ENCODE results near the gene VPS13D.
"Not testable (repeated sequence)": the region's sequence is repeated elsewhere in the genome, so short reads cannot be mapped to it uniquely, and the experiment has no call there.

The VPS13D gene

DNA sequence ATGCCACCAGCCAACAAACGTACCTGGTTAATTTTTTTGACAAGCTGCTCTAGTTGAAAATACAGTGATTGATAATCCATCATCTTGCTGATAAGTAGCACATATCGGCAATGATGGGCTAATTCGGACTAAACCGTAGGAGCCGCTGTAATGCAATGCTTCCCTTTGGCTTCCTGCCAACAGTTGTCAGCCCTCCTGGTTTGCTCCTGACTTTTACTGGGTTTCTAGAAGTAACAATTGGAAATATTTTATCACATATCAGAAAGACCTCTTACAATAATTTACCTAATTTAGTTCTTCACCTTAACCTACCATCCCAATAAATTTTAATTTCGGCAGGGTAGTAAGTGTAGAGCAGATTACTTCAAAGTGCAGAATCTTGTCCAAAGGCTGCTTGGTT, 239.7 kb downstream of the VPS13D start:
- no peak for DNase-seq (ENCODE audit: low spot score)

DNA sequence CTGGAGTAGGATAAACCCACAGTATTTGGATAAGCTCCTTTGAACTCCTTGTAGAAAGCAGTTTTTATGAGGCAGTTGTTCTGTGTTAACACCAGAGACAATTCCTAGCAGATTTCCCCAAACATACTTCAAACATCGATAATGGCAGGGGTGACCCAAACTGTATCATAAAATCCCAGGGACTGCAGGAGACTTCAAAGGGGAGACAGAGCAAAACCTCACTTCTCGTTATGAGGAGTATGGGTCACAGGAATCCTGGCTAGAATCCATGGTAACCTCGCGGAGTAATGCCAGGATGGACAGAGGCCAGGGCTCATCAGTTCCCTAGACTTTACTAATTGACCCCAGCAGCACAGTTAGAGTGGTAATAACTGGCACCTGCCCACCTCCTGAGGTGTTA, 240.2 kb downstream of the VPS13D start:
- no peak for DNase-seq (ENCODE audit: low spot score)

DNA sequence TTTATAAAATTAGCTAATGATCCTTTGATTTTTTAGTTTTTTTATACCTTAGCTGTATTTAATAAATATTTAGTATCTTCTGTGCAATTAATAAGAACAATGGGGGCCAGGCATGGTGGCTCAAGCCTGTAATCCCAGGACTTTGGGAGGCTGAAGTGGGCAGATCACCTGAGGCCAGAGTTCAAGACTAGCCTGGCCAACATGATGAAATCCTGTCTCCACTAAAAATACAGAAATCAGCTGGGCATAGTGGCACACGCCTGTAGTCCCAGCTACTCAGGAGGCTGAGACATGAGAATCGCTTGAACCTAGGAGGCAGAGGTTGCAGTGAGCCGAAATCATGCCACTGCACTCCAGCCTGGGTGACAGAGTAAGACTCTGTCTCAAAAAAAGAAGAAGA, 241.1 kb downstream of the VPS13D start:
- DNase-seq (ENCODE audit: low spot score), result not testable (repeated sequence)

DNA sequence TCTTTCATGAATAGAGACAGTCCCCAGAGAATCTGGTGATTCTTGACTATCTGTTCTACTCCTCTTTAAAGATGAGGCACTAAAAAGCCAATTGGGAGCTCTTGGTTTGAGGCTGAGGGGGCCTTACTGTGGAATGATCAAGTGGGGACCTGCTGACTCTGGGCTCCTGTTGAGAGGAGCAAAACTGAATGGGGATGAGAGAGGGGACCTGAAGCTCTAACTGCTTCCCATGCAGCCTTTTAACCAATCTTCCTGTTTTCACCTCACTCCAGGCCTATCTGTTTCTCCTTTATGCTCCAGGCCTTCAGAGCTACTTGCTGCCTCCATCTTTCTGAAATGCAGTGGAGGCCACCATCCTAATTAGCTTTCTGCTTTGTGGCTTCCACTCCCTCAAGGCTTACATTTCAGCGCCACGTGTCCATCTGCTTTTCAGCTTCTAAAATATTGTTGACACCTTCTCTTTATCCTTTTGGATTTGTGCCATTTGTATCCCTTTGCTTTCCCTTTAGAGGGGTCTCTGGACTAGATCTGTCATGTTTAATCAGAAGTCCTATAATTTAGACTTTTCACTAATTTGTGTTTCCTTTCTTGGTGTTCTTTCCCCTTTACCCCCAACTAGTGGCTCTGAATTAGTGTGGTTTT, 242.4 kb downstream of the VPS13D start:
- DNase-seq (ENCODE audit: low spot score), result no peak

DNA sequence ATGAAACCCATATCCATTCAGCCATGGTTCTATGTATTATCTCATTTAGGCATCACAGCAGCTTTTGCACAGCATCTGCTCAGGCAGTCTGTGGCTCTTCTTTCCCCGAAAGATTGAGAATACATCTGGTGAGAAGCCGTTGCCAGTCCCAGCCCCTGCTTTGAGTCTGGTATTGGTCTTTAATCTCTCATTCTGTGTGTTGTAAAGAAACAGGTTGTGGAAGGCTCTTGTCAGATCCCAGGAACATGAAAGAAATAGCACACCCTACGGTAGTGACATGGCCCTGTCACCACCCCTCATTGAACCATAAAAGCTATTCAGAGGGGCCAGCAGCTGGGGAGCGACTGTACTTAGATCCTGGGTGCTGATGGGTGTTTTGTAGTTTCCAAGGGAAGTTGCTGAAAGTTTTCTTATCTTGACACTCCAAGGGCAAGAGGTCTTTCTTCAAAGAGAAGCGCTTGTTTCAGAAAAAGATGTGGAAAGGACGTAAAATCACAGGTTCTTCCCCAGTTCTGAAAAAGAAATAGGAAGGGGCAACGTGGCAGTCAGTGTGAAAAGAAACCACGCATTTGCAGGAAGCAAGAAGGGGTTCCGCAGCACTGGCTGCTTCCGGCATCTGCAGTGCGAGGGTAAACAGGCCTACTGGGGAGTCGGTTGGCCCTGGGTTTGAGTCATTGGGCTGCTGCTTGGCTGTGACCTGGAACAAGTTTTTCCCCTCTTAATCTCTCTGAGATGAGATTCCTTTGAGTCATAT, 243.1 kb downstream of the VPS13D start:
- DNase-seq (ENCODE audit: low spot score), result no peak

DNA sequence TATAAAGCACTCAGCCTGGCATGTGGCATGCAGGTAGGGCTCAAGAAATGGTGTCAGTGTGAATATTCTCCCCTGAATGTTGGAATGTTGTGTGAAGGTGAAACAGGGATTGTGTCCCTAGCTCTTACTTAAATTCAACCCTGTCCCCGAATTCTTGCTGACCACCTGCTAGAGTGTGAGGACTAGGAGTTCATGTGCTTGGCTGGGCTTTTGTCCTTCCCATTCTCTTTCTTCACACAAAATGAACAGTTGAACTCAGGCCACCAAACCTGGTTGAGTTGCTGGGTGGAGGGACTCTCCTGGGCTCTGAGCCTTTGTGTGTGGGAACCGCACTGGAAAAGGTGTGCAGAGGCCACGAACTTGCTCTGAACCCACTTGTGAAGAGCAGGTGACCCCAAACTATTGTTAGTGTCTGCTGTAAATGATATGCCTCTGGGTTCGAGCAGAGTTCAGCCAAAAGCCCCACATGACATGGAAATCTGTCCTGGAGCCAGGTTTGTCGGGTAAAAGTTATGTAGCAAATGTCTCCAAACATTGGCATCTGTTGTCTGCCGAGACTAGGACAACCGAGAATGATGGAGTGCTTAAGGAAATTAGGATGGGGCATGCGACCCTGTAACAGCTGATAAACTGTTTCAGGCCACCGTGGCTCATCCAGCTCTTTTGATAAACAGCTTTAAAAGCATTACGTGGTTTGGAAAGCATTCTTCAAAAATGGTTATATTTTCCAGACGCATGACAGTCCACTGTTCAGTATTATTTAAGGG, 243.9 kb downstream of the VPS13D start:
- no peak for DNase-seq (ENCODE audit: low spot score)

DNA sequence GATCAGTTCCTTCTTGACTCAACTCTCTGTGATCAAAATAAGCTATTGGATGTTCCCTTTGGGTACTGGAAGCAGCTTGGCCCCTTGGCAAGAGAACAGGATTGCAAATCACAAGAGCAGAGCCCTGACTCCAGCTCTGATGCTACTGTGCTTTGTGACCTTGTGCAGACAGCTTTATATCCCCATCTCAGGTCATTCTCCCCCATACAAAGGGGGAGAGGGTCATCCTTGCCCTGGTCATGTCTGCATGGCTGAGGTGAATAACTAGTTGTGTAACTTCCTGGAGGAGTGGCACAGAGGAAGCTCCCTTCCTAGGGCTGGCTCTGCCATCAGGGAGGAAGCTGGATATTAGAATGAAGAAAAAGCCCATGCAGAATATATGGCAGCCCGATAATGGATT, 245.3 kb downstream of the VPS13D start:
- no peak for DNase-seq (ENCODE audit: low spot score)

DNA sequence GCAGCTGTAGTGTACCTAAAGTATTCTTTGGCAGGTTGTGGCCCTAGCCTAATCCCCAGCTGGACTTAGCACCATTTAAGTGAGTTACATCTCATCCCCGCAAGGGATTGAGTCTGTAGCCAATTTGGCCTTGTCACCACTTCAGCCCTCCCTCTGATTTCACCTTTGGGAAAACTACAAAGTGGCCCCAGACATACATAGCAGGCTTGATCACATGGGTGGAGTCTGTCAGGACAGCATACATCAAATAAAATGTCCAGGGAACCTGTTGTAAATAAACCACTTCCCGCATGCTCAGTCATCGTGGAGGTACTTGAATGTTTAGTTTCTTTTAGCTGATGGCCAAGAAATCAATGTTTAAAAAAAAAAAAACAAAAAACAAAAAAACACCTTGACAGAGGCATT, 245.7 kb downstream of the VPS13D start:
- DNase-seq (ENCODE audit: low spot score), result no peak

DNA sequence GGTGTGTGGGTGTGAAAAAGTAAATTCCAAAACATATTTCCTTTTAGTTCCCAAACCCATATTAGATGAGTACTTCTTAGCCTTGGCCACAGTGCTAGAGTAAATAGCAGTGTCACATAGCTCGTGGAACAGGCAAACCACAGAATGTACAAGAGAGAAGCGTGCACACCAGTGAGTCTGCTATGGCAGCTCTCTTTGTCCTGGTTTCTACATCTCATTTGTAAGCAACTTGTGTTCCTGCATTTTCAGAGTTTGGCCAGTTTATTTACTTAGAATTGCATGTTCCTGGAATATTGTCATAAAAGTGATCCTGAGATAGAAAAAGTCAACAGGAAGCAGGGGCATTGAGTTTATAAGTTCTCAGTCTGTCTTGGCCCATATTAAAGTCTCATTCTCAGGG, 246.1 kb downstream of the VPS13D start:
- no peak for DNase-seq (ENCODE audit: low spot score)

DNA sequence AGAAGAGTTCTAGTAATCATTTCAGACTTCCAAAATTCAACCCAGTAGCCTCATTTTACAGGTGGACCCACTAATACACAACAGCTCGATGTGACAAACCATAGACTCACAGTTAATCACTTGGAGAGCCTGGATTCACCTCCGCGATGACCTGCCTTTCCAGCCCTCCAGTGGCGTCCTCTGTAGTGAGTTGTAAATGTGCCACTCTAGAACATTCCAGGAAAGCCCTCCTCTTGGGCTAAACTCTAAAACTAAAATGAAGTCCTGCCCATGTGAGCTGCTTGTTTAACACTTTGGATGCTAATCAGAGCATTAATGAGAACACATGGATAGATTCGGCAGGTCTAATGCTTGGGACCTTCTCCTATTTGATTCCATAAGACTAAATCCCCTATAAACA, 247.5 kb downstream of the VPS13D start:
- DNase-seq (ENCODE audit: low spot score), result no peak

DNA sequence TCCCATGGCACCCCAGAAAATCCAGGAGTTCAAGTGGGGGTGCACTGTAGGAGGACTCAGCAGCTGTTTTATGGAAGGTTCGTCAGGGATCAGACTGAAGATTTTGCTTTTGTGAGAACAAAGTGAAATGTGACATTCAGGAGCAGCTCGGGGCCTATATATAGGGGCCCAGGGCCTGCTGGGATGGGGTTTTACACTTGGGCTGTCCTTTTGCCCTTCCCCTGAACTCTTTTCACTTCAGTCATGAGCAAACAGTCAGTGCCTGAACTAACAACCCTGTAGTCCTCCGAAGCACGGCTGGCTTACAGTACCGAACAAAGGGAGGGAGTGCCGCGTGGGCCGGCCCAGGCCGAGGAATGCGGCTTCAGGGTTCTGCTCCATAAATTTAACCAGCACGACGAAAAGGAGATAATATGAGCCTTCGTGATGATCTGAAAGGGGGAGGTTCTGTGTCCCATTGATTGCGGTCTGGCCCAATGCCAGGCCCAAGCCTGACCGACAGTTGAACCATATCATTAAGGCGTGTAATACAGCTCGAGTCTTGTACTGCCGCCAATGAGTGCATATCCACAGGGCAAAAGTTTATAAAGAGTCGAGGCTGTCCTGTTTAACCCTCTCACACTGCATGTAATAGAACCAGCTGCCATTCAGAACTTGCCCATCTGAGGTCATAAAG, 248.2 kb downstream of the VPS13D start:
- no peak for DNase-seq (ENCODE audit: low spot score)

DNA sequence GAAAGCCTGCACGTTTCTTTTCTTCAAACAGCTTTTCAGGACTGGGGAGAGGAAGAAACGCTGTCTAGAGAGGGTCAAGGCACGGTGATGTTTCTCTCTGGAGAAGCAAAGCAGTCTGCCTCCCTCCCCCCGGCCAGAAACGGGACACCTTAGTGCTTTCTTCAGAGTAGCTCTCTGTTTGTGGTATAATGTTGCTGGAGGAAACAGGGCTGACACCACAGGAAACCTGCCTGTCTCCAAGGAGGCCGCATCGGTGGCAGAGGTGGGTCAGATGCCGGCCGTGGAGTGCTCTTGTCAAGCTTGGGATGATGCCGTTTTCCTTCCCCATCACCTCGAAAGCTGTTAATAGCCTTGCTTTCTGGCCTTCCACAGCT, 248.8 kb downstream of the VPS13D start:
- no peak for DNase-seq (ENCODE audit: low spot score)

DNA sequence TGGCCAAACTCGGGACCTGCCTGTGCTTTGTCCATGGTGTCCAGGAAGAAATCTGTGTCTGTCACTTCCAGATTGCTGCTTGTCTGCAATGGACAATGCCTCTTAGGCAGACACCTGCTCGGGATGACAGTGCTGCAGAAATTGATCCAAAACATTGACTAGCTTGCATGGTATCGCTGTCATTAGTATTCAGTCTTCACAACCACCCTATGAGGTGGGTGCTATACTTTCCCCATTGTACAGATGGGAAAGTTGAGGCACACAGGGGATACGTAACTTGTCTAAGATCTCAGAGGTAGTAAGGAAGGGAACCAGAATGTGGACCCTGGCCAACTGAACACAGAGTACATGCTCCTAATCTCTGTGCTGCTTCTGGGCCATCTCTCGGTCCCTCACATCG, 249.5 kb downstream of the VPS13D start:
- no peak for DNase-seq (ENCODE audit: low spot score)

DNA sequence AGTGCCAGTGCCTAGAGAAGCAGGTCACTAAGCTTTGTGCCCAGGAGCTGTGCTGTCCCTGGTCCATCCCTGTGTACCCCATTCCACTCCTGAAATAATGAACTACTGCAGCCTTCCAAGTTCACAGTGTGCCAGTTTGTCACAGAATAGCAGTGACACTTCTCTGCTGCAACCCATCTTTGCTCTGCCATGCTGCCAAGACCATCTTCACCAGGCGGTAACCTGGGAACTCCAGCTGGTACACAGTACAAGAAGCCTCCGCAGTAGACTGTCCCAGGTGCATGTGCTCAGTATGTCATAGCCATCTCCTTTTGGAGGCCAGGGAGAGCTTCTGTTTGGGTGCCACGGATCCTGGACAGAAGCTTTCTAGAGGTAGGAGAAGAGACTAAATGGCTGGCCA, 250.2 kb downstream of the VPS13D start:
- DNase-seq (ENCODE audit: low spot score), result no peak

DNA sequence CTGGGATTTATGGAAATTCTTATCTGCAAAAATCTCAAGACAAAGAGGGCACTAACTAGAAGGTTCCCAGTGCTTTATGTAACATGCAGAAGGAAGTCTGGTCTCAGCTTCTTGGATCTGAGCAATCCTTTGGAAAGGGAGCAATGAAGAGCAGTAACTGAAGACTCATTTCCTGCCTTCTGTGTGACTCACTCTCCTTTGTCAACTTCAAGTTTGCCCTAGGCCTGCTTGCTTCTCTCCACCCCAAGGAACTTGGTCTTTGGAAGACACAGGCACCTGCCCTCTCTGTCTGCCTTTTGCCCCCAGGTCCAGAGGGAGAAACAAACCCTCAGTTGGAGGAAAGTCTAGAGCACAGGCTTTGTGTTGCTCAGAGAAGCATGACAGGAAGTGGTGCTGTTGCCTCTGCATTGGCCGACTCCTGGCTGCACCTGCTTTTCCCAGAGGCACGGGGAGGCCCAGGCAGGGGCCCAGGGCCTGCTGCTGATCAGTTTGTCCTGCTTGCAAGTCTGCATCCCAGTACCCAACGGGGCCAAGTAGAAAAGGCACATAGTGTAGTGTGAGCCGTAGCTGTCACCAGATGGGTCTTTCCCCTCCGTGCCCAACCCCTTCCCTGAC, 251.0 kb downstream of the VPS13D start:
- no peak for DNase-seq (ENCODE audit: low spot score)

DNA sequence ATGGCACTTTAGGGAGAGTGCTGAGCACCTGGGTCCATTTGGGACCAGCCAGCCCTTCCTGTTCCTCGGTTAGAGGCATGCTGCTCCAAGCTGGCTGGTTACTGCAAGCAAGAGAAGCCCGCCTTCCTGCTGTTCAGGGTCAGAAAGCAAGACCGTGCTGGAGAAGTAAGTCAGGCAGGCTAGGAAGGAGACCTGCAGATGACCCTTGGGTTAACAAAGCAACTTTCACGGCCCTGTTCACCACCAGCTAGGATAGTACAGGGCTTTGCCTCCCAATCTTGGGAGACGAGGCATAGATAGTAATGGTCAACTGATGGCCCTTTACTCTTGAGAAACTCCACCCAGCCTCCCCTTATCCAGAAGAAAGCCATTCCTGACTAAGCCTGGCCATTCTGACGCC, 252.1 kb downstream of the VPS13D start:
- no peak for DNase-seq (ENCODE audit: low spot score)

DNA sequence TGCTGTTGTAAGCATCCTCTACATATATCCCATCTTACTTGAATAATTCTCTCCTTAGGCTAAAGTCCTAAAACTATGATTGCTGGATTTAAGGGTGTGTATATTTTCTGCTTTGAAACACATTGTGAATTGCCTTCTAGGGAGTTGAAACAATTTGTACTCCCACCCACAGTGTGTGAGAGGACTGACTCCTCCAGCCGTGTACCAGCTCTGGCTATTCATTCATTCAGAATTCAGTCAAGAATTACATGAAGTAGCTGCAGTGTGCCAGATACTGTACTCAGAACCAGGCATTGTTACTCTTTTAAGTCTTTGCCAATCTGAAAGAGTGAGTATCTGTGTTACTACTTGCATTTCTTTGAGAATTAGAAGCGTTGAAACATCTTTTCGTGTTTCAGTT, 253.2 kb downstream of the VPS13D start:
- DNase-seq (ENCODE audit: low spot score), result no peak

DNA sequence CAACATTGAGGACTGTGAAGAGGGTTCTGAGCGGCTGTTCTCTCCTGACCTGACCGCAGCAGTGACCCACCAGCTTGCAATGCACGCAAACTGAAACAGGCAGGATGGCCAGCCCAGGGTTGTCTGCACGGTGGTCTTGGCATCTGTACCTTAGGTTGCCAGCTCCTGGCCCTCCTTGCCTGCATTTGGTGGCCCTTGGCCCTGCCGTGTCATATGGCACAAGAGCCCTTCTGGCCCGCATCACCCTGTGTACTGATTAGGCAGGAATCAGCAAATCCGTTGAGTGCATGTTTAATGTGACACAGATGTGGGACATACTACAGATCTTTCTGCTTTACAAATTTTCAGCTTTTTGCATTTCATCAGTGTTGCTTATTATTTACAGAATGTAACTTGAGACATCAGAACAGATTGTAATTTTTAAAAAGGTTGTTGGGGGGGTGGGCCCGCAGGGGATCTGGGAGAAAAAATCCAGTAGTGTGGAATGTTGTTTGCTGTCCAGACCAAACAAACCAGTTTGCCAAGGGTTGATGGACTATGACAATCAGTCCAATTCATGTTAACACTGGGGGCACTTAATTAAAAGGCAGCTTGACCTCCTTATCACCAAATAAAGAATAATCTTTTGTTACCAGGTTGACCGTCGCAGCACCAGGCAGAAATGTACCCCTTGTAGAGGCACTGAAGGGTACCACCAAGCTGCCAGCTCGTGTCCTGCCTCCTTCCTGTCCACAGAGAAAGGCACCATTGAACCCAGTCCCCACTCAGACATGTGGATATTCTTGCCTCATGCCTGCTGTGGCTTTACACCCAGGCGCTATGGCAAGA, 255.6 kb downstream of the VPS13D start:
- no peak for DNase-seq (ENCODE audit: low spot score)

DNA sequence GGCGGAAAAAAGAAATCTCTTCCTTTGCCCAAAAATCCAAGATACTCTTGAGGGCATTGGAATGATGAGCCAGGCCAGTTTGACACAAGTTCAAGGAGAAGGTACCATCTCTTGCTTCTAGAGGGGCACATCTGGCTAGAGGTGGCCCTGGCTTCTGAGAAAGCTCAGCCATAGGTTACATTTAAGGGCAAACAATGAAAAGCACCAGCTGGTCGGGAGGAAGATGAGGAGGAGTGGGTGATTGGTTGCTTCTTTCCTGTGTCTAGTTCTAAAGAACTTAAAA, 256.2 kb downstream of the VPS13D start:
- DNase-seq (ENCODE audit: low spot score), result no peak

DNA sequence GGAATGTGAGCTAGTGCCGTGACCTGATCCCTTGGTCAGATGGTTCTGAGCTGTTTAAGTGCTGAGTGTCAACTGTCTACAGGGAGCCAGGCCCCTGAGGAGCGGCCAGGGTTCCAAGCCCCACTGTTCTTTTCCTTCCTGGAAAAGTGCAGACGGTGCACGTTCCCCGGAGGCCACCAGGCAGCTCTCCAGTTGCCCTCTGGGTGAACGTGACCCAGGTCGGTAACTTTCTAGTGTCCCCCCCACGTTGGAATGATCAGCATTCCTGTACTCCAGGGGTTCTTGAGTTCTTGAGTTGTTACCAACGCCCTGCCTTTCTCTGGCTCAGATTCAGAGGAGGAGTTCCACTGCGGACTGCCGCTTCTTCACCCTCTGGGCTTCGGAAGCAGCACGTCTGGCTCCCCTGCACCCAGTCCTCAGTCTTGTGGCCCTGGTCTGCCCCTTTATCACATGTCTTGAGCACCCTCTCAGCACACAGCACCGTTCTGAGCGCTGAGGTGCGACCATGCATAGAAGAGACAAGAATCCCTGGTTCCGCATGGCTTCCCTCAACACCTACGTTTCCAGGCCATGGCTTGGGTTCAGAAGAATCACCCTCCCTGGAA, 256.7 kb downstream of the VPS13D start:
- DNase-seq (ENCODE audit: low spot score), result no peak

DNA sequence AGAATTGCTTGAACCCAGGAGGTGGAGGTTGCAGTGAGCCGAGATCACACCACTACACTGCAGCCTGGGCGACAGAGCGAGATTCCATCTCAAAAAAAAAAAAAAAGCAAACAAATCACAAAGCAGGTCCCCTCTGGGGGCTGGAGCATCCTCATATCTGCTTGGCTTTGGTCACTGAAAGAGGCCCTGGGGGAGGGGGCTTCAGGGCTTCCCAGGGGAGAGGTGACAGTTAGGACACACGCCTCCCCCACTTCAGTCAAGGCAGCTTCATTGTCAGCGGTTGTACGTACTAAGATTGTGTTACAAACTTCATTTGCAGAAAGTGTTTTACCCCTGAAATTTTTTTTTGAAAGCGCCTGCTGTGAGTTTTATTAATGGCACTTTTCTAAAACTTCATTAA, 257.7 kb downstream of the VPS13D start:
- no peak for DNase-seq (ENCODE audit: low spot score)
